LNCAP (cell line): ENCODE data around the gene ANTXR1.

Experiments used
- TF ChIP-seq, protein P1 (sequence below): fragments of 450-650 bp; IDR thresholded peaks from 2 replicates; pipeline ENCODE4 v1.5.1; 2017; ENCODE audit warnings: mild to moderate bottlenecking

The ANTXR1 gene

DNA sequence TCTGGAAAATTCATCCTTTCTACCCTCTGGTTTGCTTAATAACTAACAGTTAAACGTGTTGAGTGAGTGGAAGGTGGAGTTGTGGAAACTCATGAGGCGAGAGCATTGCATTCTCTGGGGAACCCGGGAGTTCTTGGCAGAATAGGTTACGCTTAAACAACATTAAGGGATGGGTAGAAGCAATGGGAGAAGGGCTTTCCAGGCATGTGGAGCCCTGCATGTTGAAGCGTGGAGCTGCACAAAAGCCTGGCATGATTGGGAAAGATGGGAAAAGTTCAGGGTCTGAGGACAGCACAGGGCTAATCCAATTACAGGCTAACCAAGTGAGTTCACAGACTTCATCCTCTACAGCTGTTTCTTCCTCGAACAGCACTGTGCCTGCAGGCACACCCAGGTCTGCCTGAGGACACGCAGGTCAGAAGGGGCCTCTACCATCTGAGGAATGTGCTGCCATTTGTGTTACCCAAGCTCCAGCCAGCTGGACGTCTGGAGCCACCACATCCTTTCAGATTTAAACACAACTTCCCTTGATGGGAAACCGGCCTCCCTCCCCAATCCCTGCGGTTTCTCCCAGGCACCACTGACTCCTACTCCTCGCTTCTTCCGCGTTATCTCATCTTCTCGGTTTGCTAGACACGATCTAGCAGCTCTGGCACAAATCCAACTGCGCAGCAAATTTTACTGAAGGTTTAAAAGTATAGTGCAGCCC is 164.2 kb downstream of the ANTXR1 start:
- TF ChIP-seq, protein P1, sequence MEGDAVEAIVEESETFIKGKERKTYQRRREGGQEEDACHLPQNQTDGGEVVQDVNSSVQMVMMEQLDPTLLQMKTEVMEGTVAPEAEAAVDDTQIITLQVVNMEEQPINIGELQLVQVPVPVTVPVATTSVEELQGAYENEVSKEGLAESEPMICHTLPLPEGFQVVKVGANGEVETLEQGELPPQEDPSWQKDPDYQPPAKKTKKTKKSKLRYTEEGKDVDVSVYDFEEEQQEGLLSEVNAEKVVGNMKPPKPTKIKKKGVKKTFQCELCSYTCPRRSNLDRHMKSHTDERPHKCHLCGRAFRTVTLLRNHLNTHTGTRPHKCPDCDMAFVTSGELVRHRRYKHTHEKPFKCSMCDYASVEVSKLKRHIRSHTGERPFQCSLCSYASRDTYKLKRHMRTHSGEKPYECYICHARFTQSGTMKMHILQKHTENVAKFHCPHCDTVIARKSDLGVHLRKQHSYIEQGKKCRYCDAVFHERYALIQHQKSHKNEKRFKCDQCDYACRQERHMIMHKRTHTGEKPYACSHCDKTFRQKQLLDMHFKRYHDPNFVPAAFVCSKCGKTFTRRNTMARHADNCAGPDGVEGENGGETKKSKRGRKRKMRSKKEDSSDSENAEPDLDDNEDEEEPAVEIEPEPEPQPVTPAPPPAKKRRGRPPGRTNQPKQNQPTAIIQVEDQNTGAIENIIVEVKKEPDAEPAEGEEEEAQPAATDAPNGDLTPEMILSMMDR: no peak

DNA sequence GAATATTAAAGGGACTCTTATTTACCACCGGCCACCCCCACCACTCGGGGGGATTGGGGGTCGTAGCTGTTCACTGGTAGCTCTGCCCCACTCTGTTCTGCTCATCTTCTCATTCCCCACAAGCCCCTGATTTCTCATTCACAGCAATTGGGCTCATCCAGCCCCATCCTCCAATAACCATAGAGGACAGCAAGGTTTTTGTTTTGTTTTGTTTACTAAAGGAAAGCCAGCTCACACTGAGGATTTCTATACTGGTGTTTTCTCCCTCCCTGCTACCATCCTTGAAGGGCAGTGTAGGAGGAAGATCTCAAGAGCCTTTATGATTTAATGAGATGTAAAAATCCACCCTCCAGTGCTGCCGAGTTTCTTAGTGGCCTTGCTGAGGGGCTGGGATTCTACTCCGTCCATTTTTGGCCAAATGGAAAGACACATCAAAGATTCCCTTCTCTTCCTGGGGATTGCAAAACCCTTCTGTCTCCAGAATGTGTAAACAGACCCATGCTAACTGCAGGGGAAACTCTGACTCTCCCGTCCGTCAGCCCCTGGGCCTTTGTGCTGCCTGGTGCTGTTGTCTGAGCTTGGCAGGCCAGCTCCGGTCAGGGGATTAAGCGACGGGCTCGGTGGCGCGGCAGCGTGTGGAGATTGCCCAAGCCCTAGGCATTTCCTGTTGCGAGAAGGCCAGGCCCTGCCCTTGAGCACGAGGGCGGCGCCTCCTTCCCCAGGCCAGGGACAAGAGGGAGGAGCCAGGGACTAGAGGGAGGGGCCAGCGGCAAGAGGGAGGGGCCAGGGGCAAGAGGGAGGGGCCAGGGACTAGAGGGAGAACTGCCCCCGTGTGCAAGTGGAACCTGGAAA is 165.0 kb downstream of the ANTXR1 start:
- TF ChIP-seq, protein P1: no peak

DNA sequence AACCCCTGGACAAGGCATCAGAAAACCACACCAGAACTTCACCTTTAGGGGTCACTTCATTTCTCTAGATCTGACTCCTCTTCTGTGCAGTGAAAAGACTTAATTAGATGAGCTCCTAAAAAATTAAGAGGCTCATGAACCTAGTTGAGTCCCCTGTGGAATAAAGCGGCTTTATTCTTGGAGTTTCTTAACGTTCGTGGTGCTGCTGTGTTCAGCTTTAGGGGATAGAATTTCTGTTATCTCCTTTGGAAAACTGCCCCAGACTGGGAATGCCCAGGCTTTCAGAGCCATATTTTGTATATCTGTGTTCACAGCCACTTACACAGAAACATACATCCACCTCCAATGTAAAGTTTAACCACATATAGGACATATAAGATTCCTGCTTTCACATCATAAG is 165.8 kb downstream of the ANTXR1 start:
- TF ChIP-seq, protein P1: no peak

DNA sequence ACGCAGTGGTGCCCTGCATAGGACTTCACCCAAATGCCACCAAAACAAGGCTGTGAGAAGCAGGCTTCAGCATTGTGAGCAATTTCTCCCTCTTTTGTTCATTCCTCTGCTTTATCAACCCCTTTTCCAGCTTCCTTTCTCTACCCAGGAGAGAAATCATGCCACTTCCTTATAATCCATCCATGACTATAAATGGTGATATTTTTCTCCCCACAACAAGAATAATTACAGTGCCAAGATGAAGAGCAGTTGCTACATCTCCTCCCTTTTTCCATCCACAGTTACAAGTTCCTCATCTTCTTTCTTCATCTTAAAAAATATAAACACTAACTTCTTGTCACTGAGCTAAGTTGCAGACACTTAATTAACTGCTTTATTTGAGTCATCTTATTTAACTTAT is 167.2 kb downstream of the ANTXR1 start:
- TF ChIP-seq, protein P1: no peak

DNA sequence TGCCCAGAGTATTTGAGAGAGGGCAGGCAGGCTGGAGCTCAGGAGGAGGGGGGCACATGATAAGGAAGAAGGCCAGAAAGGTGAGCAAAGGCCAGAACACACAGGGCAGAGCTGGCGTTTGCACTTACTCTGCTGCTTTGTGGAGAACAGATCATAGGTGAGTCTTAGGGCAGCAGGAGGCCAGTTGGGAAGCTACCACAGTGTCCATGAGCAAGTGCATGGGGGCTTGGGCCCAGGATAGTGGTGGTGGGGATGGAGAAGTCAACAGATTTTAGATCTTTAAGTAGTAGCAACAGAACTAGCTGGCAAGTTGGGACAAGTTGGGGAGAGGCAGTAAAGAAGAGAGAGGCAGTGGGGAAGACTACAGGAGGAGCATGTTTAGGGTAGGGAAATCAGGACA is 168.0 kb downstream of the ANTXR1 start:
- TF ChIP-seq, protein P1: no peak

DNA sequence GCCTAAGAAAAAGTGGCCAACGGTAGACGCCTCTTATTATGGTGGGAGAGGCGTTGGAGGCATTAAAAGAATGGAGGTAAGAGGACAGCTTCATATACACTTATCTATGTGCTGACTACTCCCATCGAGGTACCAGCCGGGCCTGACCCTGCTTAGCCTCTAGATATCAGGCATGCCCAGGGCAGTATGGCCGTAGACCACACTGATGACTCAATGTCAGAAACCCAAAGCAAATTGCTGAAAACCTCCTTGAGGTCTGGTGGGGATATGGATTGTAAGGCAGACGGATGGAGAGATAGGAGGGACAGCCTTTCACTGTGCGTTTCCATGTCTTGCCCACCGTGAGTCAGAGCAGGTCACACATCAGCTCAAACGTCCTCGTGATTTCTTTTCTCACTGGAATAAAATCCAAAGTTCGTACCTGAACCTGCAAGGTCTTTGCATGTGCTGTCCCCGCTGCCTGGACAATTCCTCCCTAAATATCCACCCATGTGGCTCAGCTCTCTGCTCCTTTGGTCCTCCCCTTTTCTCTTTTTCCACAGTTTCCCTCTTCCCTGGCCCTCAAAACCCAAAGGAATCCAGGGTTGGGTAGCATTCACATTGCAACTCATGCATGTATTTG is 168.9 kb downstream of the ANTXR1 start:
- TF ChIP-seq, protein P1: no peak

DNA sequence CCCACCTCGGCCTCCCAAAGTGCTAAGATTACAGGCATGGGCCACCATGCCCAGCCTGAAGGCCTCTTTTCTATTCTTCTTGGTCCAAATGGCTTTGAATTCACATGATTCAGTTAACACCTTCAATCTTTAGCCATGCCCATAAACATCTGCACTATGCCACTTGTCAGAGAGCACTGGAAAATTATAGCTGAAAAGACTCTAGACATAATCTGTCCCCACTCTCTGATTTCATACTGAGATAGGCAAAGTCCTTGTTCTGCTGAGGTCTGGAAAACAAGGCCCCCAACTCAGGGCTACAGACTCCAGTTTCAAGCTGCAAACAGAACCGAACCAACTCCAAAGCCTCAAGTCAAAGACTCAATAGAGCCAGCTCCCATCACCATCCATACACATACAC is 170.7 kb downstream of the ANTXR1 start:
- TF ChIP-seq, protein P1: no peak
